ENCODE data around the gene RHBDD2.
"Not testable (repeated sequence)": the region's sequence is repeated elsewhere in the genome, so short reads cannot be mapped to it uniquely, and the experiment has no call there.

RHBDD2 gene

GRCh38 chr7:75879771-75880184, 944 bp downstream of the RHBDD2 start:
- H3K27ac ChIP-seq = peak overlapping the region; percentile 89
- TF ChIP-seq CTCF (conservative IDR thresholded peaks at IDR 0.05) (no peak), ZFX (IDR thresholded peaks at IDR 0.05) (no peak)

- TF ChIP-seq ZFX (IDR thresholded peaks at IDR 0.05) (no peak), CTCF (conservative IDR thresholded peaks at IDR 0.05) (no peak)
- no peak overlapping the region for H3K27ac ChIP-seq
Observed at GRCh38 chr7:75880242-75880641, 1.4 kb downstream of the RHBDD2 start.

- H3K27ac ChIP-seq = no peak overlapping the region
- no peak for TF ChIP-seq CTCF (conservative IDR thresholded peaks at IDR 0.05)
- no peak for TF ChIP-seq ZFX (IDR thresholded peaks at IDR 0.05)
Observed at GRCh38 chr7:75881436-75882095, 2.7 kb downstream of the RHBDD2 start.

- not testable (repeated sequence) for H3K27ac ChIP-seq
Observed at GRCh38 chr7:75883265-75883824, 4.5 kb downstream of the RHBDD2 start.

- H3K27ac ChIP-seq = no peak overlapping the region
- TF ChIP-seq ZFX (IDR thresholded peaks at IDR 0.05) (no peak), CTCF (conservative IDR thresholded peaks at IDR 0.05) (no peak)
Observed at GRCh38 chr7:75884476-75884875, 5.6 kb downstream of the RHBDD2 start.

- H3K27ac ChIP-seq = no peak overlapping the region
- TF ChIP-seq ZFX (IDR thresholded peaks at IDR 0.05) = no peak
- TF ChIP-seq CTCF (conservative IDR thresholded peaks at IDR 0.05) = no peak
Observed at GRCh38 chr7:75885036-75885435, 6.2 kb downstream of the RHBDD2 start.

- no peak overlapping the region; the same call in 1 of the 2 replicates for H3K27ac ChIP-seq
- TF ChIP-seq CTCF (conservative IDR thresholded peaks at IDR 0.05) = no peak
- no peak for TF ChIP-seq ZFX (IDR thresholded peaks at IDR 0.05)
Observed at GRCh38 chr7:75887669-75888369, 9.0 kb downstream of the RHBDD2 start.

All from C4-2B (cell line).